Parietal lobe (tissue), 1 donor: Measurements from ENCODE around the gene GNGT2. TPM values are rescaled to one million over a fixed set of nuclear protein-coding genes. Genes with fewer than 3 reads are reported as not detected.

ENCODE experiments used
- total RNA-seq: library from RNA; depleted of rRNA; stranded (reverse); fragments of >200 nt; gene quantifications from one replicate; pipeline ENCODE4 v1.2.3, GENCODE V29; 2014

The GNGT2 gene
- total RNA-seq: not detected

GRCh38 chr17:49210158-49211029, at the start of gene GNGT2, which contains the start of gene ABI3:
GNGT2 (minus strand) TSS chr17:49210574; CDS start chr17:49207422, 3,152 bp downstream.
ABI3 (plus strand) TSS chr17:49210707; CDS start chr17:49210725, 18 bp downstream.

DNA sequence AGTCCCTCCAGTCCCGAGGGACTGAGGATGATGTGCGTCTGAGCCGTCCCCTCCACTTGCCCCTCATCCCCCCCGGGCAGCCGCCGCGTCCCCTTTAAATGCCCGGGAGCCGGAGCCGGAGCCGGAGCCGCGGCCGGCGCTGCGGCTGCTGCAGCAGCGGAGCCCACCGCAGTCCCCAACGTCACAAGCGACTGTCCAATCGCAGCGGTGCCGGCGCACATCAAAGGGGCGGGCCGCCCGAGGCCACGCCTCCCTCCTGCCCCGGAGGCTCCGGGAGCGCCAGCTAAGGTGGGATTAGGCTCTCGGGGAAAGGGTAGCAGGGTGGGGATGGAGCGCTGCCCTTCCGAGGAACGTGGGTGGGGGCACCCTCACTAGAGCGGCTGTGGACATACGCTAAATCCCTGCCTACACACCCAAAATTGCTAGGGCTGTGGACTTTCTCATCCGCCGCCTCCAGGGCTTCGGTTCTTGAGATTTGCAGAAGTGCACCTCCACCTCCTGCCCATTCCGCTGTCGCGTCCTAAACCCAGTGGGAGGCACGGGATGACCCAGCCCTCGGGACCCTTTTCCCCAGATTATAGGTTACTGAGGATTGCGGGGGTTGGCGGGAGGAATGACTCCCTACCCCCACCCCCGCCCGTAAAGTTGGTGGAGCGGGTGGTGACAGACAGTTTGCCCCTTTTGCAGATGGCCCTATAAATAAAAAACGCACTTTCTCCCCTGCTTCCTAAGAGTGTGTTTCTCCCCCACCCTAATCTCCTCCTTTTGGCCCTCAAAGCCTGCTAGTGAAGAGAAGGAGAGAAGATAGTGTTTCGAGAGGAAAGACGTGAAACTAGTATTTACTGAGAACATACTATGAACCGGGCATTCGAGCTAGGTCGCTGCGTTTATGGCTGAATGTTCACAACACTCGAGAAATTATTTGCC, 20.5 kb upstream of the GNGT2 start, which contains the start of gene PHOSPHO1:
TSS of gene PHOSPHO1 (minus strand) at position 152 of the 927 bp plus-strand sequence. CDS start 4,096 bp downstream, outside the sequence.

Other genes with a start within 250 kb of the GNGT2 start
- not detected for gene GIP, start 242.0 kb downstream of the GNGT2 start, total RNA-seq
- 2.8 TPM for gene IGF2BP1, start 213.2 kb downstream of the GNGT2 start, total RNA-seq
- not detected for gene B4GALNT2, start 77.8 kb downstream of the GNGT2 start, total RNA-seq
- gene ABI3, start 133 bp upstream of the GNGT2 start, total RNA-seq: not detected
- 0.94 TPM for gene PHOSPHO1, start 20.2 kb upstream of the GNGT2 start, total RNA-seq
- gene ZNF652, start 151.7 kb upstream of the GNGT2 start, total RNA-seq: 41.0 TPM
- 39.8 TPM for gene PHB1, start 204.3 kb upstream of the GNGT2 start, total RNA-seq